Left lung (tissue), 14 donors: ENCODE results near the gene ARPP21. TPM values are rescaled to one million over a fixed set of nuclear protein-coding genes. Genes with fewer than 3 reads are reported as not detected.

Source experiments
- ATAC-seq: fragments of 200-7000 bp; cut with Tn5 transposase; one replicate; pipeline ENCODE4 v1.9.1; 2020; ENCODE audit warnings: moderate library complexity
- DNase-seq, 4 donors: peaks; one replicate each; pipeline ENCODE4 v3.0.0-alpha.2; 2013 to 2020
- H3K27ac ChIP-seq, 2 donors: fragments of 200-600 bp; sonication (generic) in 1 of 2; one replicate each; pipeline versions ENCODE4 v1.5.0 to v1.8.0; 2020 to 2021
- H3K27me3 ChIP-seq, 2 donors: fragments of 200-600 bp; sonication (generic) in 1 of 2; one replicate each; pipeline versions ENCODE4 v1.5.0 to v1.8.0; 2020 to 2021
- H3K36me3 ChIP-seq, 2 donors: fragments of 200-600 bp; sonication (generic) in 1 of 2; one replicate each; pipeline versions ENCODE4 v1.5.0 to v1.8.0; 2020 to 2021
- H3K4me1 ChIP-seq, 2 donors: fragments of 200-600 bp; one replicate each; pipeline ENCODE4 v1.8.0; 2021
- H3K4me3 ChIP-seq, 2 donors: fragments of 200-600 bp; sonication (generic) in 1 of 2; one replicate each; pipeline versions ENCODE4 v1.5.0 to v1.8.0; 2020 to 2021; ENCODE audit warnings: mild to moderate bottlenecking in 1 of 2
- H3K9me3 ChIP-seq, 2 donors: fragments of 200-600 bp; sonication (generic) in 1 of 2; one replicate each; pipeline versions ENCODE4 v1.5.0 to v1.8.0; 2020 to 2021
- CTCF ChIP-seq, 2 donors: fragments of 200-600 bp; sonication (generic) in 1 of 2; IDR thresholded peaks; one replicate each; pipeline versions ENCODE4 v1.5.0 to v1.8.0; 2021; ENCODE audit warnings: antibody characterized with exemption in 2 of 2
- intact Hi-C, 2 donors: fragments of 100-400 bp; cut with DNase I; formaldehyde crosslinking; loops; one replicate each; pipeline versions ENCODE4 v1.11.2 to v1.14.2; 2022
- long read RNA-seq, 12 donors: library from polyadenylated mRNA in 2 of 12; unstranded in 2 of 12; transcript quantifications; one replicate each; pipeline ENCODE4 v2.0.0 and lab custom pipeline, GENCODE V29; 2019 to 2026
- polyA plus RNA-seq, 6 donors: library from polyadenylated mRNA; unstranded; fragments of 120-200 nt; gene quantifications; one replicate each; pipeline ENCODE4 v1.2.1, GENCODE V29; 2013; ENCODE audit not compliant: insufficient read length in 6 of 6
- total RNA-seq, 2 donors: library from RNA; stranded (reverse); fragmentation: NEBNext Ultra II Directional; extraction: Animal tissue kit (Norgen Biotek cat#: 25700); gene quantifications; one replicate each; pipeline ENCODE4 v1.2.1, GENCODE V29; 2021
- donor health status: DM: no; HTN: yes; CAD: no.
- donor health status: DM: no; HTN: no; CAD: no.

ARPP21 gene
- not detected for total RNA-seq
- polyA plus RNA-seq, result under 1 TPM; 0.21 to 0.45 (median 0.27) TPM
- long read RNA-seq, donor 1, result 0 reads
- long read RNA-seq, donor 2, result 0 reads
- long read RNA-seq, donor 3, result 0 reads
- long read RNA-seq, donor 4, result 0 reads
- long read RNA-seq, donor 5, result 0 reads
- long read RNA-seq, donor 6, result 0 reads
- long read RNA-seq, donor 7, result 0 reads
- long read RNA-seq, donor 8, result 0 reads
- long read RNA-seq, donor 9, result 0 reads
- long read RNA-seq, donor 10, result 0 reads
- long read RNA-seq, donor 11, partial matches to known transcripts, result 0 of 4 reads
- long read RNA-seq, donor 11, other reads (novel, unspliced or antisense), result 0 of 4 reads
- long read RNA-seq, donor 12, result 0 reads

- Histone ChIP-seq H3K36me3 (no peaks in the 10 kb centered on the region), H3K27me3 (peaks cover 49% of the 10 kb centered on the region in 2 donors), H3K4me3 (peak within 1 kb of the TSS in 1 of 2 donors; percentile 8), H3K27ac (no peak within 1 kb of the TSS), H3K9me3 (no peaks in the 10 kb centered on the region), H3K4me1 (peaks cover 0 to 2% of the 10 kb centered on the region in 2 donors)
- TF ChIP-seq CTCF (IDR thresholded peaks at IDR 0.05), result no peak
- DNase-seq, result peak in 2 of 4 donors; percentile 12 to 78
- peak; percentile 70 for ATAC-seq
- intact Hi-C loops, result no loop called here
These were observed at the start of gene ARPP21 for GRCh38 chr3:35639254-35640186. Gene ARPP21 (plus strand): TSS chr3:35639525. CDS start chr3:35681752, 42,227 bp downstream.

GRCh38 chr3:35592589-35593295, 46.6 kb upstream of the ARPP21 start:
- Histone ChIP-seq H3K27me3 (no peaks in the 10 kb centered on the region), H3K36me3 (no peaks in the 10 kb centered on the region), H3K4me1 (no peaks in the 10 kb centered on the region), H3K9me3 (no peaks in the 10 kb centered on the region), H3K27ac (no peak overlapping the region), H3K4me3 (no peak overlapping the region)
- no peak for TF ChIP-seq CTCF (IDR thresholded peaks at IDR 0.05)
- intact Hi-C loops, result no loop called here
- ATAC-seq, result no peak
- DNase-seq, result no peak

GRCh38 chr3:35594739-35595138, 44.6 kb upstream of the ARPP21 start:
- Histone ChIP-seq H3K36me3 (no peaks in the 10 kb centered on the region), H3K27me3 (no peaks in the 10 kb centered on the region), H3K27ac (no peak overlapping the region), H3K9me3 (no peaks in the 10 kb centered on the region), H3K4me1 (no peaks in the 10 kb centered on the region), H3K4me3 (no peak overlapping the region)
- intact Hi-C loops, result no loop called here
- no peak for ATAC-seq
- no peak for TF ChIP-seq CTCF (IDR thresholded peaks at IDR 0.05)
- DNase-seq, result no peak

GRCh38 chr3:35596335-35596995, 42.9 kb upstream of the ARPP21 start:
- no peaks in the 10 kb centered on the region for H3K36me3 ChIP-seq
- no peak for TF ChIP-seq CTCF (IDR thresholded peaks at IDR 0.05)
- DNase-seq (no peak), ATAC-seq (no peak)
- H3K9me3 ChIP-seq, result no peaks in the 10 kb centered on the region
- H3K4me3 ChIP-seq, result no peak overlapping the region
- H3K4me1 ChIP-seq, result no peaks in the 10 kb centered on the region
- H3K27me3 ChIP-seq, result no peaks in the 10 kb centered on the region
- intact Hi-C loops, result no loop called here
- no peak overlapping the region for H3K27ac ChIP-seq
